Pons (tissue), 1 donor: Measurements from ENCODE around the gene KCNK13.
"Not testable (repeated sequence)": the region's sequence is repeated elsewhere in the genome, so short reads cannot be mapped to it uniquely, and the experiment has no call there.

Source experiments
- DNase-seq: peaks from one replicate; pipeline ENCODE4 v3.0.0-alpha.2; 2016; ENCODE audit warnings: low spot score

KCNK13 gene

DNA sequence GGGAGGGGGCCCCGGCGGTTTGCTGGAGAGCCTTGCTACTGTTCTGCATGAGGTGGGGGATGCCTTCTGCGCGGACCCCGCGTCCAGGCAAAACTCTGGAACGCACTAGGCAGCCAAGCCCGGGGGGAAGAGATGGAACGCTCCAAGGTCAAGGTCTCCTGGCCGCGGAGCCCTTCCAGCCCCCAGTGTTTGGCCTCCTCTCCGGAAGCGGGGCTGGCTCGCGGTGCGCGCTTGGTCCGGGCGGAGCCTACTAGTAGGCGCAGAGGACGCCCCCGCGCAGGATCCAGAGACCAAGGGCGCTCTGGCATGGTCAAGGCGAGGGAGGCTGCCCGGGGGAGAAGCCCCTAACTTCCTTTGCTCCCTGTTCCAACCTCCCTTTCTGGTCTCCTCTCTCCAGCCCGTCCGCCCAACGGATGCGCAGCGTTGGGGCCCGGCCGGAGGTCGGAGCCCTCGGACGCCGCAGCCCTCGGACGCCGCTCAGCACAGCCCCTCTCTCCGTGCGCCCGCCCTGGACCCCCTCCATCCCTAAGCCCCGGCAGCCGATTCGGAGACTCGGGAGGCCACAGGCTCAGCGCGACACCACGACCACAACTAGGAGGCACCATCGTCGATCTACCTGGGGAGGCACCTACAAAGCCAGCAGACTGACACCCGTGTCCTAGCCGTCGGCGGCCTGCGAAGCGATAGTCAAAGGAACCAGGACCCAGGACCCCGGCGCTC is 669 bp upstream of the KCNK13 start:
- no peak for DNase-seq

GRCh38 chr14:90062127-90062794 is 467 bp downstream of the KCNK13 start:
- DNase-seq, result no peak

GRCh38 chr14:90062822-90063539 is 1.2 kb downstream of the KCNK13 start:
- peak; percentile 35 for DNase-seq

DNA sequence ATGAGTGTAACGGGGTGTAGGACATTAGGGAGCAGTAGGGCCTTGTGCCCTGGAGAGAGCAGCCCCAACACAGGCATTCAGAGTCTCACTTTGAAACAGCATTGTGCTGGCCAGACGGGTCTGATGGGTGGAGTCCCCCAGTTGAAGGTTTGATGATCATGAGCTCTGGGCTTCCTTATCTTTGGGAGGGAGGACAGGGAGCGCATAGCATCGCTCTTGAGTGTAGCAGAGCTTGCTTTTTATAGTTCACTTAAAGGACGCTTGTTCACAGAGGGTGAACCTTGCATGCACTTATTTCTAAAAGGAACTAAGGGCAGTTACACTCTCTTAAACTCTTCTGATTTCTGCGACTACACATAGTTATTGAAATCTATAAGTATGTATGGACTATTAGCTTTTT is 10.6 kb downstream of the KCNK13 start:
- no peak for DNase-seq

- no peak for DNase-seq
These were observed 17.8 kb downstream of the KCNK13 start for GRCh38 chr14:90079576-90079975.

DNA sequence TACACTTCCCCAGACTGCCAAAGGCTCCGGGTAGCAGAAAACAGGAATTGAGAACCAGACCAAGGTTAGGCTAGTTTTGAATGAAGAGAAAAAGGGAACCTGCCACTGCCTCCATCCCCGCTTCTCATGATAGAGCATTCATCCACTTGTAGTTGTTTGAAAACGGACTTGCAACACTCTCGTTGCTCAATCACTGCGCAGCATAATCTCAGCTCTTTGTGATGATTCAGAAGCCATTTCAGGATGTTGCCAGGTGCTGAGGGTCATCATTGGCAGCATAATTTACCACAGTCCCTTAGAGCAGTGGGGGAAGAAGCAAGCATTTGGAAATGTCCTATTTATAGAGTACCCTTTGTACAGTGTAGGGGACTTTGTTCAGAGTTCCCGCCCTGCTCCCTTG is 25.6 kb downstream of the KCNK13 start:
- peak; percentile 88 for DNase-seq

DNA sequence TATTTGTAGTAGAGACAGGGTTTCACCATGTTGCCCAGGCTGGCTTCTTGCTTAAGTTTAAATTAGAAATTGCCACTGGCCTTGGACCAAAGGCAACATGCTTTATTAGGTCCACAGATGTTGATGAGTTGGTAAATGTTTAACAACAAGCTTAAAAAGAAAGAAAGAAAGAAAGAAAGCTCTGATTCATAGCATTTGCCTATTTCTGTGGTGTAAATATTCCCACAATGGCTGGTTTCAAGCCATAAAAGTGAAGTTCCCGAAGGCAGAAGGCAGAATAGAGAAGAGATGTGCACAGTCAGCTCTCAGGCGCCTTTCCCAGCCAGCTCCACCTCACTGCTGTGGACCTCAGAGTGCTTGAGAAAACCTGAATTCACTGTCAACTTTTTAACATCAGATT is 26.4 kb downstream of the KCNK13 start:
- DNase-seq, result no peak

DNA sequence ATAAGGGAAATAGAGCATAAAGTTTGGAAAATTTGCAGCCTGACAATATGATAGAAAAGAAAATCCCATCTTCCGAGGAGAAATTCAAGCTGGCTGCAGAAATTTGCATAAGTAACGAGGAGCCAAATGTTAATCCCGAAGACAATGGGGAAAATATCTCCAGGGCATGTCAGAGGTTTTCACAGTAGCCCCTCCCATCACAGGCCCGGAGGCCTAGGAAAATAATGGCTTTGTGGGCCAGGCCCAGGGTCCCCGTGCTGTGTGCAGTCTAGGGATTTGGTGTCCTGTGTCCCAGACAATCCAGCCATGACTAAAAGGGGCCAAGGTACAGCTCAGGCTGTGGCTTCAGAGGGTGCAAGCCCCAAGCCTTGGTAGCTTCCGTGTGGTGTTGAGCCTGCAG is 27.7 kb downstream of the KCNK13 start:
- not testable (repeated sequence) for DNase-seq

DNA sequence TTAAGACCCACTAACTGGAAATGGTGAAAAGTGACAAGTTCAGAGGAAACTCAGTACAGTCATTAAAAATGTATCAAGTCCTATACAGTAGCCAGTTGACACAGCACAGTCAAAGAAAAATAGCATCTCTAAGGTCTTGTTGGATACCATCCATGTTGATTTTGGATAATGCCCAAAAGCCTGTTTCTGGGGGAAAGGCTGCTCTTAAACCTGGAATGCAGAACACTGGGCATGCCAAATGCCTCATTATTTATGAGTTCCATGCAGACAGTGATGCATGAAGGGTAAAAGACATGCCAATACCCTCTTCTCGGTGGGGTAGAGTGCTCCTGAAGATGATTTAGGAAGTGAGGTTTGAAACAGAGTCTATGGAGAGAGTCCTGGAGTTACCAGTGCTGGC is 29.6 kb downstream of the KCNK13 start:
- no peak for DNase-seq

GRCh38 chr14:90093942-90094595 is 32.3 kb downstream of the KCNK13 start:
- no peak for DNase-seq

GRCh38 chr14:90095096-90095495 is 33.3 kb downstream of the KCNK13 start:
- DNase-seq, result no peak

- no peak for DNase-seq
These were observed 34.8 kb downstream of the KCNK13 start for GRCh38 chr14:90096566-90096965.

DNA sequence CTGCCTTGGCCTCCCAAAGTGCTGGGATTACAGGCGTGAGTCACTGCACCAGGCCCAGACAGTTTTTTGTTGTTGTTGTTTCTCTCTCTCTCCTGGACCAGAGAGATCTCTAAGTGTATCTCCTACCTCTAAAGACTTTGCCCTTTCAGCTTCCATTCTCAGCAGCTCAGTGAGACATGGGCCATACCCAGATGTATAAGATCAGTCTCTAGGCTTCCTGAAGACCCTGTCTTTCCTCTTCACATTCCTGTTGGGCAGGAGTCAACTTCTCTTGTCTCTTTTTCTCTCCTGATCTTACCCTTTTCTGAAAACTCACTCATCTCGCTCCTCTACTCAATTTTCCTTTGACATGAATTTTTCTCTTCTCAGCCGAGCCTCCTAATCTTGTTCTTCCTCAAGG is 42.0 kb downstream of the KCNK13 start:
- no peak for DNase-seq

GRCh38 chr14:90105756-90106155 is 44.0 kb downstream of the KCNK13 start:
- DNase-seq, result no peak

GRCh38 chr14:90107789-90108188 is 46.0 kb downstream of the KCNK13 start:
- DNase-seq, result peak; percentile 36

DNA sequence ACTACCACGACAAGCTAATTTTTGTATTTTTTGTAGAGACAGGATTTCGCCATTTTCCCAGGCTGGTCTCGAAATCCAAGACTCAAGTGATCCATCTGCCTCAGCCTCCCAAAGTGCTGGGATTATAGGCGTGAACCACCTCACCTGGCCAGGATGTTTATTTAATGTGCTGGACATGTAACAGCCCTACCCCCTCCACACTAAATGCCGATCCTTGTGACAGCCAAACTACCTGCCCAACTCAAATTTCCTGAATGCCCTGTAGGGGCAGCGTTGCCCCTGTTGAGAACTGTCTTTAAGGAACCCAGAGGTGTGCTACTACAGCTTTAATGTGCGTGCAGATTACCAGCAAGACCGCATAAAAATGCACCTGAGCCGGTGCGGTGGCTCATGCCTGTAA is 48.1 kb downstream of the KCNK13 start:
- no peak for DNase-seq

- DNase-seq, result no peak
These were observed 50.2 kb downstream of the KCNK13 start for GRCh38 chr14:90111895-90112534.

GRCh38 chr14:90114554-90114953 is 52.8 kb downstream of the KCNK13 start:
- DNase-seq, result no peak

DNA sequence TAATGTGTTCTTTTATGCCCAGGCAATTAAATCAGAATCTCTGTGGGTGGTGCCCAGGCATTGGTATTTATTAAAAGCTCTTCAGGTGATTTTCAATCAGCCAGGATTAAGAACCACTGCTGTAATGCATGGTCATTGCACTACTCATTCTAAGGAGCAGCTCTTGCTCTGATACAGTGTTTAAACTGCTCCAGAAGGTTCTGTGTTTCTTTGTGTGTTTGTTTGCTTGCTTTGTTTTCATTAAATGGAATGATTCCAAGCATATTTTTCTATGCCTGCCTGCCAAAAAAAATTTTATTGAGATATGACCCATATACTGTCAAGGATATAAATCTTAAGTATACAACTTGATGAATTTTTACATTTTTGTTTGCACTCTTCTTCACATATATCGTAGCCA is 54.0 kb downstream of the KCNK13 start:
- no peak for DNase-seq

- no peak for DNase-seq
These were observed 54.6 kb downstream of the KCNK13 start for GRCh38 chr14:90116444-90116843.

DNA sequence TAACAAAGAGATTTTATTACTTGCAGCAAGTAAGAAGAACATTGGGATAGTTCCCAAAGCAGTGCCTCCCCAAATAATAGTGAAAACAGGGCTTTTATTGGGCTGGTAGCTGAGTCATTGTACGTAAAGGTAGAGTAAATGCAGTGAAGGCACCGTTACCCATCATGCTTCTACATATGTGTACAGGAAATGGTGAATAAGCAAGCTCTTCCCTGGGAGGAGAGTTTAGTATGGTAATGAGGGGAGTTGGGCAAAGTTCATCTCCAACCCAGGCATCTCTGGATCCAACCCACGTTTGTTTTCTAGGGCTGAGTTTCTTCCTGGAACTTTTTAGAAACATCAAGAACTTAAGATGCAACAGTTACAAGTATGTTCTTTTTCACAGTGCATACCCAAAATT is 56.2 kb downstream of the KCNK13 start:
- no peak for DNase-seq

GRCh38 chr14:90126260-90126659 is 64.5 kb downstream of the KCNK13 start:
- no peak for DNase-seq
